Keratinocyte (primary cell): ENCODE data around the gene CASP6. TPM values are rescaled to one million over a fixed set of nuclear protein-coding genes. Genes with fewer than 3 reads are reported as not detected.

ENCODE experiments used
- DNase-seq: peaks from one replicate; pipeline ENCODE4 v3.0.0-alpha.2; 2011; ENCODE audit warnings: low read depth, missing footprints, low spot score
- FAIRE-seq: peaks from 2 replicates; lab custom pipeline; 2011; peaks lifted over from hg19 to GRCh38; lab: Jason Lieb, UNC
- H2AFZ ChIP-seq: 2 replicates; pipeline ENCODE4 v1.6.0; 2012; ENCODE audit warnings: low read length, control low read depth, inconsistent platforms; ENCODE audit not compliant: control insufficient read depth
- H3K27ac ChIP-seq: 2 replicates; pipeline ENCODE4 v1.5.1; 2011; ENCODE audit warnings: low read length; ENCODE audit not compliant: control insufficient read depth, insufficient read depth
- H3K27me3 ChIP-seq: 3 replicates; pipeline ENCODE4 v1.6.0; 2011; ENCODE audit warnings: low read length; ENCODE audit not compliant: control insufficient read depth, insufficient read depth; ENCODE audit errors: extremely low read depth
- H3K36me3 ChIP-seq, 2 experiments: 2 replicates in 1 of 2; 3 replicates in 1 of 2; pipeline ENCODE4 v1.5.1; 2011; ENCODE audit warnings: low read length in 2 of 2, mild to moderate bottlenecking in 1 of 2; ENCODE audit not compliant: control insufficient read depth in 2 of 2, insufficient read depth in 2 of 2; ENCODE audit errors: extremely low read depth in 1 of 2
- H3K4me1 ChIP-seq: 3 replicates; pipeline ENCODE4 v1.5.1; 2011; ENCODE audit warnings: low read length; ENCODE audit not compliant: control insufficient read depth, insufficient read depth; ENCODE audit errors: extremely low read depth
- H3K4me2 ChIP-seq: 3 replicates; pipeline ENCODE4 v1.6.0; 2011; ENCODE audit warnings: low read depth, low read length; ENCODE audit not compliant: control insufficient read depth, insufficient read depth; ENCODE audit errors: extremely low read depth
- H3K4me3 ChIP-seq, 3 experiments: fragments of 200-600 bp in 1 of 3; sonication (generic) in 1 of 3; 2 replicates in 2 of 3; 3 replicates in 1 of 3; pipeline ENCODE4 v1.5.1; 2011 to 2016; ENCODE audit warnings: low read length in 3 of 3, mild to moderate bottlenecking in 3 of 3, control low read depth in 2 of 3, inconsistent platforms in 1 of 3, low read depth in 1 of 3, mixed read lengths in 1 of 3, mixed run types in 1 of 3, moderate library complexity in 1 of 3; ENCODE audit not compliant: control insufficient read depth in 2 of 3, insufficient read depth in 2 of 3; ENCODE audit errors: extremely low read depth in 1 of 3
- H3K79me2 ChIP-seq: 2 replicates; pipeline ENCODE4 v1.6.0; 2012; ENCODE audit warnings: low read length; ENCODE audit not compliant: control insufficient read depth, insufficient read depth
- H3K9ac ChIP-seq: 3 replicates; pipeline ENCODE4 v1.6.0; 2011; ENCODE audit warnings: low read length; ENCODE audit not compliant: control insufficient read depth, insufficient read depth; ENCODE audit errors: extremely low read depth
- H3K9me1 ChIP-seq: 3 replicates; pipeline ENCODE4 v1.6.0; 2011; ENCODE audit warnings: low read length; ENCODE audit not compliant: control insufficient read depth, insufficient read depth; ENCODE audit errors: extremely low read depth
- H3K9me3 ChIP-seq: 2 replicates; pipeline ENCODE4 v1.5.1; 2012; ENCODE audit warnings: low read depth, low read length; ENCODE audit not compliant: control insufficient read depth
- H4K20me1 ChIP-seq: 3 replicates; pipeline ENCODE4 v1.6.0; 2011; ENCODE audit warnings: low read length; ENCODE audit not compliant: control insufficient read depth, insufficient read depth; ENCODE audit errors: extremely low read depth
- EZH2 ChIP-seq: IDR thresholded peaks from one replicate; pipeline ENCODE4 v1.6.1; 2012; ENCODE audit warnings: inconsistent platforms, mild to moderate bottlenecking, low read length, moderate library complexity
- dilution Hi-C: fragments of 300-500 bp; cut with MboI; formaldehyde crosslinking; loops from one replicate; pipeline ENCODE4 v1.7.0; 2020; ENCODE audit warnings: low sequenced_read_pairs; ENCODE audit not compliant: extremely low pct_ligation_motif_present
- polyA plus RNA-seq, 5 experiments: library from polyadenylated mRNA; depleted of rRNA in 3 of 5; stranded (reverse) in 3 of 5; stranded (forward) in 1 of 5; unstranded in 1 of 5; fragments of >200 nt; gene quantifications; 1 replicate in 1 of 5; 2 replicates in 3 of 5; 3 replicates in 1 of 5; pipeline versions ENCODE4 v1.2.1 to v1.2.3, GENCODE V29; 2011 to 2012; ENCODE audit warnings: missing spikeins in 2 of 5, low read depth in 1 of 5, low replicate concordance in 1 of 5
- TF ChIP-seq, protein P1 (sequence below), 3 experiments: IDR thresholded peaks in 1 of 3; conservative IDR thresholded peaks in 1 of 3; optimal IDR thresholded peaks in 1 of 3; 2 replicates in 2 of 3; 3 replicates in 1 of 3; pipeline versions ENCODE3 to v1.5.1; 2011; ENCODE audit warnings: low read length in 3 of 3, mild to moderate bottlenecking in 3 of 3, moderate library complexity in 2 of 3, control low read depth in 1 of 3, inconsistent platforms in 1 of 3; ENCODE audit not compliant: insufficient read depth in 2 of 3; ENCODE audit errors: extremely low read depth in 1 of 3

CASP6 gene
- polyA plus RNA-seq, 1 donor (not counting 4 experiments of a cell fraction or from before 2014, with no cell fraction given) = 52.0 TPM

DNA sequence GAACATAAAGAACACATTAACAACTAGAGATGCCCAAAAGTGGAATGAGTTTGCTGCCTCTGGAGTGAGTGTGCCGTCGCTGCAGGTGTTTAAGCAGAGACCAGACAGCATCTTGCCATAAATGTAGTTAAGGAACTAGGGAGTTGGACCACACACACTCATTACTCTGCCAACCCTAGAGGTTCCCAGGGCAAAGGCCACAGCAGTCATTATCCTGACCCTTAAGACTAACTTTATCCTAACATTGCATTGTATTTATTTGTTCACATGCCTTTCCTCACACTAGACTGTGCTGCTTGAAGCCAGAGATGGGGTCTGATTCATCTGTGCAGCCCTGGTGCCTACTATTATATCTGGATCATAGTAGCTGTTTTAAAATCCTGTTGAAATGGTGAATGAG lies 43.5 kb upstream of the CASP6 start:
- Histone ChIP-seq H3K79me2 (no peaks in the 10 kb centered on the region), H3K4me1 (no peaks in the 10 kb centered on the region), H4K20me1 (no peaks in the 10 kb centered on the region), H2AFZ (no peak overlapping the region), H3K9me3 (no peaks in the 10 kb centered on the region), H3K27ac (no peak overlapping the region), H3K4me3 (no peak overlapping the region), H3K9ac (no peak overlapping the region), H3K36me3 (no peaks in the 10 kb centered on the region), H3K4me2 (no peak overlapping the region), H3K9me1 (no peaks in the 10 kb centered on the region), H3K27me3 (peaks cover 5% of the 10 kb centered on the region)
- FAIRE-seq = no peak
- dilution Hi-C loops = no loop called here
- DNase-seq = no peak
- no peak for TF ChIP-seq EZH2
- TF ChIP-seq, protein P1, sequence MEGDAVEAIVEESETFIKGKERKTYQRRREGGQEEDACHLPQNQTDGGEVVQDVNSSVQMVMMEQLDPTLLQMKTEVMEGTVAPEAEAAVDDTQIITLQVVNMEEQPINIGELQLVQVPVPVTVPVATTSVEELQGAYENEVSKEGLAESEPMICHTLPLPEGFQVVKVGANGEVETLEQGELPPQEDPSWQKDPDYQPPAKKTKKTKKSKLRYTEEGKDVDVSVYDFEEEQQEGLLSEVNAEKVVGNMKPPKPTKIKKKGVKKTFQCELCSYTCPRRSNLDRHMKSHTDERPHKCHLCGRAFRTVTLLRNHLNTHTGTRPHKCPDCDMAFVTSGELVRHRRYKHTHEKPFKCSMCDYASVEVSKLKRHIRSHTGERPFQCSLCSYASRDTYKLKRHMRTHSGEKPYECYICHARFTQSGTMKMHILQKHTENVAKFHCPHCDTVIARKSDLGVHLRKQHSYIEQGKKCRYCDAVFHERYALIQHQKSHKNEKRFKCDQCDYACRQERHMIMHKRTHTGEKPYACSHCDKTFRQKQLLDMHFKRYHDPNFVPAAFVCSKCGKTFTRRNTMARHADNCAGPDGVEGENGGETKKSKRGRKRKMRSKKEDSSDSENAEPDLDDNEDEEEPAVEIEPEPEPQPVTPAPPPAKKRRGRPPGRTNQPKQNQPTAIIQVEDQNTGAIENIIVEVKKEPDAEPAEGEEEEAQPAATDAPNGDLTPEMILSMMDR (optimal IDR thresholded peaks at IDR 0.05 in 1 of 3, IDR thresholded peaks at IDR 0.05 in 1 of 3, conservative IDR thresholded peaks at IDR 0.05 in 1 of 3; ENCODE audit: extremely low read depth in 1 of 3, insufficient read depth in 2 of 3, low read length in 3 of 3) = no peak

DNA sequence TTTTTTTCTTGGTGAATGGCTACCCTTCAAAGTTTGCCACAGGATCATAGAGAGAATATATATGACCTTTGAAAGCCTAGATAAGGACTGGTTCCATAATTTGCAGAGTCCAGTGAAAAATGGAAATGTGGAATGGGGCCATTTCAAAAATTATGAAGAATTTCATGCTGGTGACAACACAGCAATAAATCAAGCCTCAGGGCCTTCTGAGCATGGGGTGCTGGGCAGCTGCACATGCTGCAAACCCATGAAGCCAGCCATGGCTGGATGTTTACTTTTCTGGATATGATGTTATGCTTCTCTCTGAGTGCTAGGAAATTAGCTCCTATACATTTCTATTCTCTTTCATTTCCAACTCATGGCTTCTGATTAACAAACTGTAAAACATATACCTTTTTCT lies 42.6 kb upstream of the CASP6 start:
- H3K4me2 ChIP-seq = no peak overlapping the region
- TF ChIP-seq EZH2 = no peak
- TF ChIP-seq, protein P1 (optimal IDR thresholded peaks at IDR 0.05 in 1 of 3, IDR thresholded peaks at IDR 0.05 in 1 of 3, conservative IDR thresholded peaks at IDR 0.05 in 1 of 3; ENCODE audit: extremely low read depth in 1 of 3, insufficient read depth in 2 of 3, low read length in 3 of 3) = no peak
- H3K79me2 ChIP-seq = no peaks in the 10 kb centered on the region
- no peaks in the 10 kb centered on the region for H4K20me1 ChIP-seq
- H3K9me3 ChIP-seq = no peaks in the 10 kb centered on the region
- DNase-seq (no peak), FAIRE-seq (no peak)
- peaks cover 5% of the 10 kb centered on the region for H3K27me3 ChIP-seq
- no peak overlapping the region for H2AFZ ChIP-seq
- dilution Hi-C loops = no loop called here
- H3K4me3 ChIP-seq = no peak overlapping the region
- no peak overlapping the region for H3K9ac ChIP-seq
- H3K27ac ChIP-seq = no peak overlapping the region
- no peaks in the 10 kb centered on the region for H3K4me1 ChIP-seq
- no peaks in the 10 kb centered on the region for H3K9me1 ChIP-seq
- no peaks in the 10 kb centered on the region for H3K36me3 ChIP-seq
